SKM-1 (cell line): Measurements from ENCODE around the gene GALNT18.

ENCODE experiments used
- DNase-seq: peaks from one replicate; lab custom pipeline; 2025; ENCODE audit not compliant: unreplicated experiment; lab: John Stamatoyannopoulos, UW

Gene GALNT18

DNA sequence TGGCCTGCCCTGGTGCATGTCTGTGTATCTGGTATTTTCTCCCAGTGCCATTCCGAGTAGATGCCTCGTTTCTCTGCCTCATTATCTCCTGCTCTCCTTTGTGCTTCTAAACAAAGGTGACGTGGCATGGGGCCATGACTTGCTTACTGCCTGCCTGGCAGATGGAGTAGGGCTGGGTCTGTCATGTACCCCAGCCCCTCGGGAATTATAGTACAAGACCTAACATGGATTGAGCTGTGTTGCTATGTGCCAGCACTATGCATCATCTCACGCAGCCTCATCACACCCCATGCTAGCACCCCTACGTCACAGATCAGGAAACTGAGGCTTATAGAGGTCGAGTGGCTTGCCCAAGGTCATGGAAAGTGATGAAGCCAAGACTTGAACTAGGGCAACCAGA lies 88.1 kb downstream of the GALNT18 start:
- DNase-seq, result no peak

DNA sequence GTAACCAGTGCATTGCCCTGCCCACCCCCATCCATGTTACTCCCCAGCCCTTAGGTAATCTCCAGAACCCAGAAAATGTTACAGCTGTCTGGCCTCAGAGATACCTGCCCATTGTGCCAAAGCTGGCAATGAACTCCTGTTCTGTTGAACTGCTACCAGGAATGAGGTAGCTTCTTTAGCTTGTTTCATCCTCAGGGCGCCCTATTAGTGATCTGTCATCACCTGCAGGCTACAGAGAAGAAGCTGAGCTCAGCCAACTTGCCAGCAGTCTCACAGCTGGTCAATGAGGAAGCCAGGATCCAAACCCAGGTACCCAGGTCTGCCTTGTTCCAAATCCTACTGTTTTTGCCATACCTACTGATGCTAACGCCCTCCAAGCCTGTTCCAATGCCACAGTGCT lies 88.7 kb downstream of the GALNT18 start:
- DNase-seq, result no peak

DNA sequence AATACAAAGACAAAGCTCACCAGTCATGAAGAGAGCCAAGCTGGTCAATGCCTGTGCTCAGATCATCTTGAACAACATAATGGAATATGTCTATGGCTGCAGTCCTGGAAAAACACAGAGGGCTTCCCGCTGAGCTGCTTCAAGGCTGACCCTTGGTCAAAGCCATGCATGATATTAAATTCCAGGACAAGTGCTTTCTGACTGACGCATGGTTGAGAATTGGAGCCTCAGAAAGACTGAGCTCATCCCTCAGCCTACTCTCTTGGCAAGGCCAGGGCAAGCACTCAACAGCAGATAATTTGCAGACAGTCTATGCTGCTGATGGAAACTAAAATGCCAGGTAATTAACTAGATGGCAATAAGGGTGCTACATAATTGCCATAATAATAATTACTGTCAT lies 89.2 kb downstream of the GALNT18 start:
- DNase-seq, result no peak

DNA sequence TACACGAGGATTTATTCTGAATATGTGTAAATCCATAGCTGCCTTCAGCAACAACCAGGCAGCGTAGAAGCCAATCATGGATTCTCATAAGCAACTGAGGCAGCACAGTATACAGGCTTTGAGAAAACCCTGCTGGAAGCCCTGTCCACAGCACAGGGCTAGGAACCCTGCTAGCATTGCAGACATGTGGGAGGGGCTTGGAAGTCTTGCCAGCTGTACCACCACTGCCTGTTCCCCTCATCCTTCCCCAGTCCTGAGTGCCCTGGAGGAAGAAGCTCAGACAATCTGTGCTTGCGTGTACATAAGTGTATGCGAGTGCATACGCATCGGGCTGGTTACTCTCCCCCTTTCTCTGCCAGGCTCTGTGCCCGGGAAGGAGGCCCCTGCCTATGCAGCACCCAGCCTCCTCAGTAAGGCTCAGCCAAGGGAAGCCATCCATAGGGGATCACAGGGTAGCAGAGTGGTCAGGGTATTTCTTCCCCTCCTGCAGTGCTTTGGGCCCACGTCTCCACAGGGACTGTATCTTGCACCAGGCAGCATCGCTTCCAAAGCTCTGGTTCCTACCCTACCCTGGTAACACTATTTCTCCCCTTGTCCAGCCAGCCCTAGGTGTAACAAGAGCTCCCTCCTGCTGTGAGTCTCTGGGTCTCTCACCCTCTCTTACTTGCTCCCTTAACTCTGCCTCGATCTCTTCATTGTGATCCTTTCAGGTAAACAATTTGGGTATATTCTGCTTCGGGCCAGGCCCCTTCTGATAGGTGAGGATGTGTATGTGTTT lies 90.5 kb downstream of the GALNT18 start:
- DNase-seq, result no peak

DNA sequence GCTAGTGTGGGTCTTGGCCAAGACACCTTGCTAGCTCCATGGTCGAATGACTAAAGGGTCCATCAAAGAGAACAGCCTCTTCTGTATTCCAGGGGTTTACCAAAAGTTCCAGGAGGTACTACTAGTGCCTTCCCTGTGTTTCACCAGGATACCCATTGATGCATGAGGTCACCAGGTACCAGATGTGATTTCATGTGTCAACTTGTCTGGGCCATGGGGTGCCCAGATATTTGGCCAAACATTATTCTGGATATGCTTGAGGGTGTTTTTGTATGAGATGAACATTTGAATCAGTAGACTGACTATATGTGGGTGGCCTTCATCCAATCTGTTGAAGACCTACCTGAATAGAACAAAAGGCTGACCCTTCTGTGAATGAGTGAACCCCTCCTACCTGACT lies 92.8 kb downstream of the GALNT18 start:
- no peak for DNase-seq

DNA sequence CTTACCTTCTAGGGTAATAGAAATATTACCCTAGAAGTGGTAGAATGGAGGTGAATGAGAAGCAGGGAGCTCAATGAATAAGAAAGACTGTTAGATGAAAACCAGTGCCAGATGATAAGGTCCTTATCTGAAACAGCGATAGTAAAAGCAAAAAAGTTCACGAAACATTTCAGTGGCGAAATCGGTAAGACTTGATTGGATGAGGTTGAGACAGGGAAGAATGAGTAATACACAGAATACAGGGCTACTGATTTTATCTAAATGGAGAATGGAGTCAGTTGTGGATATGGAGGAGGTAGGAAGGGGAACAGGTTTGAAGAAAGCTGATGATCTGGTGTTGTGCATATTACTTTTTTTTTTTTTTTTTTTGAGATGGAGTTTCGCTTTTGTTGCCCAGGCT lies 96.5 kb downstream of the GALNT18 start:
- DNase-seq, result no peak

DNA sequence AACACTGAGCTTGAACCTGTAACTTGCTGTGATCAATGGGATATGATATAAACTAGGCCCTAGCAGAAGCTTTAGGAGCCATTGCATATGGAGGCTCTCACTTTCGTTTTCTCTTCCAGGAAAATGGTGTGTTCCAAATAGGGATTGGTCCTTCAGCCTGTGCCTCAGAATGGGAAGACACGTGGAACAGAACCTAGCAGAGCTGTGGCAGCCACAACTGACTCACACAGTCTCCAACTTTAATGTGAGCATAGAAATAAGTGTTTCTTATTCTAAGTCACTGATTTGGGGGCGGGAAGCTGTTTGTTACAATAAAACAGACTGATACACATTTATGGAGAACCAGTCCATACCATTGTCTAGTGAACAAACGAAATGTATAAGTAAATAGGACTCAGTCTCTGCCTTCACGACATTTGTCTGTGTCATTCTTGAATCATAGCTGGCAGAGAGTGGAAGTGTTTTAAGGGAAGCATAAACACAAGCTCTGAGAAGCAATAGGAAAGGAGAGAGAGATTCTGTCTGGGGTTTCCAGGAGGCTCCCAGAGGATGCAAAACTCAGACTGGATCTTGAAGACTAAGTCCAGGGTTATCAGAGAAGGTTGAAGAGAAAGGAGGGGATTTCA lies 97.3 kb downstream of the GALNT18 start:
- DNase-seq, result no peak

DNA sequence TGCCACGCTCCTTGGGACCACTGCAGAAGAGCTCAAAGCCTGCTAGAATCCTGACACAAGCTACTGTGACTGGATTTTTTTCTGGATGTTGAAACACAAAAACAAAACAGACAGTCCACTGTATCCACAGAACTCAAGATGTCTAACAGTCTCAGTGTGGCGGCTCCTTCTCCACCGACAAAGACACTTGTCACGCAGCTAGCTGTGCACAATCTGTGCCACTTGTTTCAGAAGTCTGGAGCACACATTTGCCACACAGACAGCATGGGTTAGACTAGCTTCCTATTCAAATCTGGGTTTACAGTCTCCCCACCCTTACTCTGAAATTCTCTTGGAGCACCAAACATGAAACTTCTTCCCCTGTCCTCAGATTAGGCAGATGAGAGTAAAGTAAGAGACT lies 99.2 kb downstream of the GALNT18 start:
- no peak for DNase-seq

DNA sequence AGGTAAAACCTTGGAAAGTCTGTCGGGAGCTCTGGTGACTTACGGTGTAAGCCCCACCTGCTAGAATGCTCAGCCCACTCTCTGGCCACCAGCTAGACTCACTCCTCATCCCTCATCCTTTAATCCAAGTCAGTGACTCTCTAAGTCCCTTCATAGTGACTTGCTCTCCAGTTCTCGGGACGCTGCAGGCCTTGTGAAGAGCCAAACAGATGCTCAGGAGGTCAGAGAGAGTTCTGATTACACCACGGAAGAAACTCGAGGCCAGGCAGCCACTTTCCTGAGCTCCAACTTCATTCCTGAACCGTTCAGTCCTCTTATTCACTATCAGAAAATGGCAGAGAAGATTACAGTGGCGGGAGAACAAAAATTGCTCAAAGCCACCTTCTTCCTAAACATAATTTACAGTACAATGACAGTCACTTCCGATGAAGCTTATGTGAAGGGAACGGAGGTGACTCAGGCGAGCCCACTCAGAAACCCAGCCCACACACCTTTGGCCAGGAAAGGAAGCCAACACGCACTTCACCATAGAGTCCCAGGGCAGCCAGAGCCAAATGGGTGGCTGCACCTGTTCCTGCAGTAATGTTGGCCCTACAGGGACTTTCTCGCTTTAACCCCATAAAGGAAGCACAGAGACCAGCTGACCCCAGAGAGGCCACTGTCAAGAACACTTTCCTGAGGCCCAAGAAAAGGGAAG lies 100.4 kb downstream of the GALNT18 start:
- DNase-seq, result no peak

DNA sequence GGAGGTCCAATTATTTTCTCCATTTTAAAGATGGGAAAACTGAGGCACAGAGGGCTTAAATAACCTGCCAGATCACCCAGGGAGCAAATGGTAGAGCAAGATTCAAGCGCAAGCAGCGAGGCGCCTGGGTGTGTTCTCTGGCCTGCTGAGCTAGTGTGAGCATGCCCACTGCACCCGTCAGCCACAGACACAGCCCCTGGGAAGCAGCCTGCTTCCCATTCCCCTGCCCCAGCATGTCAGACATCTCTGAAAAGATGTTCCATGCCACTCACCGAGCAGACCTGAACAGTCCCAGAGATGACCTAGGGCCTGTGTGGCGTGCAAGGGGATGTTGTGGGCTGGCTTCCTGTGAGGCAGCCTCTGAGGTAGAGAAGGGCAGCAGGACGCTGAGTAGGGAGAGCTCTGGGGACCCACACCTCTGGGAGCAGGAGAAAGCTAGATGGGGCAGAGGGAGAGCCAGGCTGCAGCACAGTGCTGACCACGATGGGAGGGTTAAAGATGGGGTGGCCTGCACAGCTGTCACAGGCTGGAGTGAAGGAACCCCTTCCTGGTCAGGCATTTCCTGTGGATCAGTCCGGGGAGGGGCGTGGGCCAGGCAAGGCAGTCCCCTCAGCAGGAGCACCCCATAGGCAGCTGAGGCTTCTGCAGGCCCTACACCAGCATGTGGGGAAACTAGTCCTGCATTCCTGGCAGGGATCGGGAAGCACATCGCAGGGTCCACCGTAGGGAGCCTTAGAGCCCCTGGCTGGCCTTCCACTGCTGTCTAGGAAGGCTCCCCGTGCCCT lies 101.4 kb downstream of the GALNT18 start:
- no peak for DNase-seq

DNA sequence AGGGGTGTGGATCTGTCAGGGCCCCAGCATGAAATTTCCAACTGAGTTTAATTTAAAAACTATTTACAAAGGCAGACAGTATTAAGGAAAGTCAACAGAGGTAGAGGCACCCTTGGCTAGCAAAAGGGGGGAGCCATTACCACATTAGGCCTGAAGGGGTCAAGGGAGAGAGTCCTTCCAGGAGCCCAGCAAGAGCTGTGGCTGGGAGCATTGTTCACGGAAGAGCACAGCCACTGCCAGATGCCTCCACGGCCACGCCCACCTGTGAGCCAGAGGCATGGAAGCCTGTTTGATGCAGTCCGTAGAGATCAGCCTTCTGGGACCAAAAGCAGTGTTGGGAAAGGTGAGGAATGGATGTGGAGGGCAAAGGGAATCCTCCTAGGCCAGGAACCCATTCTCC lies 102.6 kb downstream of the GALNT18 start:
- no peak for DNase-seq

DNA sequence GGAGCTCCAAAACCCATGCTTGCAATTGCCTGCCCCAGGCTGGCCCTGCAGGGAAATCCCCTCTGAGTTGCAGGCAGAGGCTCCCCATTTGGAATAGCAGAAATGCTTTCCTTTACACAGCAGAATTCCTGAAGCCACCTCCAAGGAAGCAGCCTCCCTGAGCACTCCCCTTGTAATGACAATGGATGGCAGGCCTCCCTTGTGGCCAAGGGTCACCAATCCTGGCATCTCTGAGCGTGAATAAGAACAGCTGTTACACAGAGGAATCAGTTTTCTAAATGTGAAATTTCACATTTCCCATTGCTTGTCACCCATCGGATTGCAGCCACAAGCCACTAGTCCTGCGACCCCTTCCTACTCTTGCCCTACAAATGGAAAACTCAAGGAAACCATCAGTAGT lies 107.6 kb downstream of the GALNT18 start:
- DNase-seq, result no peak

DNA sequence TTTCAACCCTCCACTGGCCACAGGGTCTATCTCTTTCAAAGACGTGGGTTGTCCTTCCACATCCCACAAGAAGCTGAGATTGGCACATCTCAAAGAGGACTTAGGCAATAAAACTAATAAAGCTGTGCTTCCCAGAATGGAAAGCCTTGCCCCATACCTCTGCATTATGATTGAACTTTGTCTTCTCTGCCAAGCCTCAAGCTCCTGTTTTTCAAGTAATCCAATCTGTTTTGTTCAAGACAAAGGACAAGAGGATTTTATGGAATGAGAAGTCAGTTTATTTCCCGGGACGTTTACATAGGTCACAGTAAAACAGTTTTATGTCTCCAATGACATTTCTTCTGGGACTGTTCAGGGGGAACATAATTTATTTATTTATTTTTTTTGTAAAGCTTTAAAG lies 108.4 kb downstream of the GALNT18 start:
- DNase-seq, result no peak

DNA sequence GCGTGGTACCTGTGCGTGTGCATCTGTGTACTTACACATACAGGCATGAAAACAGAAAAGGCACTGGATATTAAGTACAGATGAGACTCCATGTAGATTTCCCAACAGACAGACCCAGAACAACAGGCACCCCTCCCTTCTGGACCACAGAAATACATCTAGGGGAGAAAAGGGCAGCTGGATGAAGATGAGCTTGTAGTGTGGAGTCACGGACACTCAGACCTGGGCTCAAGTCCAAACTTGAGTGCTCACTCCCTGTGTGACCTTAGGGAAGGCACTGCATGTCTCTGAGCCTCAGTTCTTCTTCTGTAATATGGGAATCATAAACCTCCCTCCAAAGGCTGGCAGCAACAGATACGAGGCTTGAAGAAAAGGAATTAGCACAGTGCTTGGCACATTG lies 108.9 kb downstream of the GALNT18 start:
- no peak for DNase-seq

DNA sequence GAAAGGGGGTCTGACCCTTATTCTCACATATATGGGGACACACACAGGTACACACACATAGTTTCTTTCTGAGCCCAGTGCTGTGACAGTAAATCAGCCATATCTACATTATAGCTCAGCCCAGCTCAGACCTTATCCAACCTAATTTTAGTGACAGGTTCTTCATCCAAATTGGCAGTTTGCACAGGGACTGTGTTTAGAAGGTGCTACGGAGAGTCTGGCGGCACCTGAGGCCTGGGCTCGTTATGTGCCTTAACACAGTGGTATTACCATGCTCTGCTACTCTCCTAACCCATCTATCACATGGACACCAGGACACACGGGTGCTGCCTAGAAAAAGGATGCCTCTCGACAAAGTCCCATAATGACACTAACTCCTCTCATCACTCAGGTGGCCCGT lies 109.3 kb downstream of the GALNT18 start:
- DNase-seq, result no peak

DNA sequence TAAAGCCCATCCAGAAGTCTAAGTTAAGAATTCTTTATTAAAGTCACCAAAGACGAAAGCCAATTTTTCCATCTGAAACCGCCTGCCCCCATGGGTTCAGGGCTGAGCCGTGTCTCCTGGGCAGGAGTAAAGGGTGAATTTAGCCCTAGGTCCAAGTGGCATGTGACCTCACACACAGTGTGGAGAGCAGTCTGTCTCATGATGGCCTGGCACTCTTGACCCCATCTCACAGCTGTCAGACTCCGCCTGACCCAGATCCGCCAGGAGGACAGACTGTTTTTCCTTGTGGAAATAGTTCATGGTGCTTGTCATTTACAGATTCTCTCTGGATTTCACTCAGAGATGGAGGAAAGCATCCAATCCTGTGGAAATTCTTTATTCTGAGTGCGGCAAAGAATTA lies 109.7 kb downstream of the GALNT18 start:
- DNase-seq, result no peak

DNA sequence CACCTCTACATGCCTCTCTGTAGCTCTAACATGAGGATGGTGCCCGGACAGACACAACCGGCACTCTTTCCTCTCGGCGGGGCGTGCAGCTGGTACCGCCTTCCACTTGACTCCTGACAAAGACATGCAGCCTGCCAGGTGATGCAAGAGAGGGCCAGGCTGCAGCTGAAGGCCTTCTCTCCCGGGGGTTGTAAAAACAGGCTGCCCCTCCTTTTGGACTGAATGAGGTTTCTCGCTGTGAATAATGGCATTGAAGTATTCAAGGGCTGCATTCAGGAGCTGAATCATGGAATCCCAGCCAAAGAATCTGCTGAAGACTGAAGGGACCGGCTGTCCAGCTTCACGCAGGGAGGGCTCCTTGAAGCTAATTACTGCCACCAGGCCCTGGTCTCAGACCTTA lies 110.9 kb downstream of the GALNT18 start:
- no peak for DNase-seq

DNA sequence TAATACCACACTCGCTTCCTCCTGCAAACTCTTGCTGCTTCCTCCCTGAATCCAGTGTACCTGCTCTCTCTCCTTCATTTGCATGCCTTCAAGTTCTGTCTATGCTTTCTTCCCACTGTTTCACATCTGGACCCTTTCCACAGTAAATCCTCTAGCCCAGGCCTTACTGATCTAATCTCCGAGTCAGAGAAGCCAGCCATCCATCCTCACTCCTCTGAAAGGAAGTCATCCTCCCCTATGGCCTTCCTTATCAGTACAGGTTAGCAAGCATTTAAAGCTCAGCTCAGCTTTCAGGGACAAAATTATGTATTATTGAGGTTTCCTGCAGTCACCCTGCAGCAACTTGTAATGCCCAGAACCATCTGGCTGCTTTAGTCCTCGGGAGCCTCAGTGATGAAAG lies 116.1 kb downstream of the GALNT18 start:
- DNase-seq, result no peak

DNA sequence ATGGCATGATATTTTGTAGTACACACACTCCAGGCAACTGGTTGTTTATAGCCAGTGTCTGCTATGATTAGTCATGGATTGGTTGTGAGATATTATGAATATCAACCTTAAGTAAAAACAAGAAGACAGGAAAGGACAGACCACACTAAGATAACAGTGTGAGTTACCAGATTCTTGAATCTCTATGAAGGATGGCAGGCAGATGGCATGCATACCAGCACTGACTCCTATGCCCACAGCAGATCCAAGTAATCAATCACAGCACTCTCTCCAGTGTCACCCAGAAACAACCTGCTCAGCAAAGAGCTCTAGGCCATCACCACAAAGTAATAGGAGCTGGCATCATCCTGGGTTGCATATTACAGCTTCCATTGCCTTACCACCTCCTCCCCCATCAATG lies 116.6 kb downstream of the GALNT18 start:
- DNase-seq, result no peak

DNA sequence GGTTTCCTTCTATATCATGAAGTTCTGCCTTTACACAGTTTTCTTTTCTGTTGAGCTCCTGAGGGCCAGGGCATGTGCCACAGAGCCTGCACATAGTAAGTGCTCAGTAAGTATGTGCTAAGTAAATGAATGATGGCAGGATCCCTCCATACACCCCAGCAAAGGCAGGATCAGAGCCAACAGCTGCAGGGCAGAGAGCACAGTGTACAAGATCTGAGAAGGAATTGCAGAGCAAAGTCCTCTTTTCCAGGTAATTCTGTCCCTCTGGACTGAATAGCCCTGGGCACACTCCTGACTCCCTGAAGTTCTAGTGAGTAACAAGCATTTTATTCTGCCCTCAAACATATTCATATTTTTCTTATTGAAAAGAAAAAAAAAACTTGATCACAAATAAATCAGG lies 117.7 kb downstream of the GALNT18 start:
- no peak for DNase-seq

DNA sequence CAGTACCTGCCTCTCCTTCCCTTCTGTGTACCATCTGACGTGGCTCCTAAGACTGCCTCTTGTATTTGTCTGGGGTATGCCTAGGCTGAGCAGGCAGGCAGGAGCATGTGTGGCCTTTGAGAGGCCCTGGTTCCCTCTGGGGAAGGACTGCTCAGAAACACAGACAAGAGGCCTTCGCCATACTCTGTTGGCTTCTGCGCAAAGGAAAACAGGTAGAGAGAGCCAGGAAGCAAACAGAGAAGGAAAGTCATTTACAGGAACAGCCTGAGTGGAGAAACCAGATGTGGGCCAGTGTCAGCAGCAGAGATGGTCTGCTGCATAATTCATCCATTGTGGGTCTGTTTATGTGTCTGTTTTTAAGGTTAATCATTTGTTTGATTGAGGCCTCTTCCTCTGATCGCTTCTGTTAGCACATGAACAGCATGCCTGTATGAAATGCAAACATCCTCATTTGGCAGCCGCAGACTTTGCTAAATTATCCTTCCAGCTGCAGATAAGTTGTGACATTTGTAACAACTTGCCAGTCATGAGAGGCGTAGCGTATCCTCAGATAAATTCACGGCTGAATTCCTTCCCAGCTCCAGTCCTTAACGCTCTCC lies 119.4 kb downstream of the GALNT18 start:
- DNase-seq, result no peak
